Measurements from ENCODE around the gene IMMP2L. TPM values are rescaled to one million over a fixed set of nuclear protein-coding genes. Genes with fewer than 3 reads are reported as not detected.

Gene IMMP2L
- total and polyA plus RNA-seq, 2 of the 4 experiments (the other 2 are of a cell fraction), result 5.8 to 9.3 TPM

- in situ Hi-C loops (cut with MboI; ENCODE audit: low sequenced_read_pairs) (no loop called here), intact Hi-C loops (cut with micrococcal nuclease) (no loop called here), dilution Hi-C loops (cut with HindIII; ENCODE audit: low sequenced_read_pairs, unreplicated experiment) (no loop called here)
- no TSS peak for BruUV-seq (replicated peaks)
- H3K9ac ChIP-seq (ENCODE audit: low read depth, low read length), result no peak overlapping the region
- H2AK5ac ChIP-seq (ENCODE audit: low read depth, low read length), result no peak overlapping the region
- no peak overlapping the region for H3K14ac ChIP-seq (replicated peaks; ENCODE audit: low read depth, low read length)
- H4K8ac ChIP-seq (ENCODE audit: low read depth in 2 of 2, low read length in 2 of 2), result no peak overlapping the region
- no peaks in the 10 kb centered on the region for H3K79me1 ChIP-seq (ENCODE audit: low read depth in 1 of 2, low read length in 2 of 2)
- no peak overlapping the region for H3K4ac ChIP-seq (ENCODE audit: low read depth, low read length)
- H3K23ac ChIP-seq (ENCODE audit: low read depth, low read length), result no peak overlapping the region
- H3K9me1 ChIP-seq (ENCODE audit: insufficient read depth, low read length), result no peaks in the 10 kb centered on the region
- no peak overlapping the region for H2AK9ac ChIP-seq (replicated peaks; ENCODE audit: low read depth, low read length, poor library complexity)
- TF ChIP-seq CHD1 (IDR thresholded peaks at IDR 0.05; ENCODE audit: low read depth, low read length), result no peak
- no peak for TF ChIP-seq MXI1 (IDR thresholded peaks at IDR 0.05; ENCODE audit: borderline replicate concordance, low read depth, low read length)
- no peak for TF ChIP-seq FOS (IDR thresholded peaks at IDR 0.05; ENCODE audit: low read depth, low read length)
- no peak for TF ChIP-seq NFE2L2 (IDR thresholded peaks at IDR 0.05; ENCODE audit: low read depth, low read length)
- TF ChIP-seq BHLHE40 (IDR thresholded peaks at IDR 0.05; ENCODE audit: low read depth, low read length), result no peak
- no peak for TF ChIP-seq MAZ (IDR thresholded peaks at IDR 0.05; ENCODE audit: borderline replicate concordance, low read depth, low read length)
- TF ChIP-seq SMC3 (IDR thresholded peaks at IDR 0.05; ENCODE audit: low read depth, low read length), result no peak
- TF ChIP-seq ELK1 (IDR thresholded peaks at IDR 0.05; ENCODE audit: borderline replicate concordance, low read depth, low read length), result no peak
- TF ChIP-seq RFX5 (IDR thresholded peaks at IDR 0.05; ENCODE audit: low read depth, low read length), result no peak
- TF ChIP-seq CEBPB (IDR thresholded peaks at IDR 0.05; ENCODE audit: low read depth, low read length), result no peak
- TF ChIP-seq RAD21 (IDR thresholded peaks at IDR 0.05; ENCODE audit: low read length), result no peak
- TF ChIP-seq RCOR1 (IDR thresholded peaks at IDR 0.05; ENCODE audit: insufficient replicate concordance, low read length), result no peak
- TF ChIP-seq MAFK (IDR thresholded peaks at IDR 0.05; ENCODE audit: low read depth, low read length), result no peak
- TF ChIP-seq POLR2A (IDR thresholded peaks at IDR 0.05; ENCODE audit: low read depth, low read length), result no peak
- no peak for TF ChIP-seq USF2 (IDR thresholded peaks at IDR 0.05; ENCODE audit: low read depth, low read length)
- no peak for TF ChIP-seq CTCF (conservative IDR thresholded peaks at IDR 0.05; ENCODE audit: low read depth, low read length)
- no peak overlapping the region for H2AFZ ChIP-seq (replicated peaks; ENCODE audit: low read length, poor library complexity)
- H2BK5ac ChIP-seq (ENCODE audit: low read depth, low read length, poor library complexity, severe bottlenecking), result no peak overlapping the region
- no peak overlapping the region for H2BK120ac ChIP-seq (ENCODE audit: low read depth, low read length)
- H3K27me3 ChIP-seq (ENCODE audit: control insufficient read depth, insufficient read depth, low read length), result no peaks in the 10 kb centered on the region
- H4K91ac ChIP-seq (ENCODE audit: insufficient read depth, low read depth, low read length), result no peak overlapping the region
- no peak overlapping the region for H2BK20ac ChIP-seq (ENCODE audit: low read depth, low read length)
- no peak overlapping the region for H3K4me3 ChIP-seq (ENCODE audit: insufficient read depth, low read depth, low read length)
- ATAC-seq (ENCODE audit: low read depth) (no peak), DNase-seq (peak; percentile 10)
- ChIA-PET POLR2A (ENCODE audit: unreplicated experiment) (no interaction called here), CTCF (no interaction called here)
- H3K18ac ChIP-seq (ENCODE audit: low read depth, low read length), result no peak overlapping the region
- no peak overlapping the region for H4K5ac ChIP-seq (ENCODE audit: low read depth, low read length)
- no peak overlapping the region for H3K56ac ChIP-seq (ENCODE audit: extremely low read depth, insufficient read depth, low read length)
- H2BK15ac ChIP-seq (ENCODE audit: low read depth, low read length), result no peak overlapping the region
- no peaks in the 10 kb centered on the region for H3K36me3 ChIP-seq (ENCODE audit: control insufficient read depth, insufficient read depth, low read length)
- H3K9me3 ChIP-seq (ENCODE audit: control insufficient read depth, insufficient read depth, low read length), result no peaks in the 10 kb centered on the region
- peaks cover 2% of the 10 kb centered on the region; the same call in 1 of the 2 replicates for H3K4me1 ChIP-seq (ENCODE audit: control insufficient read depth, insufficient read depth, low read length)
- no peaks in the 10 kb centered on the region for H4K20me1 ChIP-seq (ENCODE audit: insufficient read depth, low read length)
- no peak overlapping the region for H3K27ac ChIP-seq (ENCODE audit: insufficient read depth, low read length)
- no peak overlapping the region for H3K4me2 ChIP-seq (ENCODE audit: low read depth, low read length)
These were observed 601.5 kb downstream of the IMMP2L start for GRCh38 chr7:110960811-110961210.
